Vagina (tissue), 2 donors: Measurements from ENCODE around the gene ST6GAL1. TPM values are rescaled to one million over a fixed set of nuclear protein-coding genes. Genes with fewer than 3 reads are reported as not detected.

Source experiments
- DNase-seq, 2 donors: peaks; one replicate each; pipeline ENCODE4 v3.0.0-alpha.2; 2017; ENCODE audit errors: extremely low spot score in 2 of 2
- H3K27ac ChIP-seq: fragments of 200-600 bp; sonication (generic); one replicate; pipeline ENCODE4 v1.5.1; 2019
- H3K27me3 ChIP-seq: fragments of 200-600 bp; sonication (generic); one replicate; pipeline ENCODE4 v1.5.1; 2019
- H3K36me3 ChIP-seq, 2 donors: fragments of 200-600 bp; sonication (generic); one replicate each; pipeline ENCODE4 v1.5.1; 2017 to 2019
- H3K4me1 ChIP-seq: fragments of 200-600 bp; sonication (generic); one replicate; pipeline ENCODE4 v1.5.1; 2019
- H3K4me3 ChIP-seq, 2 donors: fragments of 200-600 bp; sonication (generic); 1 replicate in 1 of 2; 2 replicates in 1 of 2; pipeline ENCODE4 v1.5.1; 2016 to 2019
- H3K9me3 ChIP-seq: fragments of 200-600 bp; sonication (generic); one replicate; pipeline ENCODE4 v1.5.1; 2019
- POLR2A ChIP-seq, 2 donors: fragments of 450-650 bp; IDR thresholded peaks; one replicate each; pipeline ENCODE4 v1.6.1; 2017; ENCODE audit warnings: antibody characterized with exemption in 2 of 2, mild to moderate bottlenecking in 2 of 2, moderate library complexity in 2 of 2
- POLR2AphosphoS5 ChIP-seq, 2 donors: sonication (generic); formaldehyde crosslinking; IDR thresholded peaks; one replicate each; pipeline ENCODE4 v1.9.0; 2017; ENCODE audit warnings: antibody characterized with exemption in 2 of 2, mild to moderate bottlenecking in 2 of 2, low read depth in 1 of 2; ENCODE audit not compliant: insufficient read depth in 1 of 2
- intact Hi-C: fragments of 100-400 bp; cut with DNase I; formaldehyde crosslinking; loops from one replicate; pipeline ENCODE4 v1.15.1; 2023
- total RNA-seq: library from RNA; depleted of rRNA; stranded (reverse); fragments of >200 nt; gene quantifications from one replicate; pipeline ENCODE4 v1.2.3, GENCODE V29; 2016
- TF ChIP-seq, protein P1 (sequence below), 3 experiments: fragments of 450-650 bp in 2 of 3; fragments of 200-600 bp in 1 of 3; sonication (generic) in 1 of 3; IDR thresholded peaks; one replicate each; pipeline ENCODE4 v1.5.1; 2017 to 2019; ENCODE audit warnings: antibody characterized with exemption in 3 of 3, mild to moderate bottlenecking in 2 of 3, moderate library complexity in 2 of 3

ST6GAL1 gene
- total RNA-seq, 1 donor from 2014 or later = 37.8 TPM

DNA sequence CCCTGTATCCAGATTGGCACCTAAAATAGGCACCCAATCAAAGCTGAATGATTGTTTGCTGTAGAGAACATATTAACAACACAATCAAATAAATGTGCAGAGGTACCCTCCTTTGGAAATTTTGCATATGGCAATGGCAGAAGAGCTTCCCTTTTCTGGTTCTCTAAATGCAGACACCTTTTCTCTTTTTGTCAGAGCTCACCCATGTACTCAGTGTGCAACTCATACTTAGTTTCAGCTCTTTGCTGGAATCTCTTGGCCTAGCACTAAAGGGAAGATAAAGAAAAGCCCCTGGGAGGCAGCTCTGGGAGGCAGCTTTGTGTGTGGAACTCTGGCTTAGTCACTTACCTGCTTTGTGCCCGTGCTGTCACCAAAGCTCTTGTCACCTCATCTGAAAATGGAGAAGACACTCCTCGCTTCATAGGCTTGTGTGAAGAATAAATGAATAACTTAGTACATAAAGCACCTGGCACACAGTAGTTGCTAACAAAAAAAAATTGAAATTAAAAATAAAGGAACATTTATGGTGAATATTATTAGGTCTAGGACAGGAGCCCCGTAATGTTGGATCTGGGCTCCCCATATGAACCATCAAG is 28.8 kb downstream of the ST6GAL1 start:
- Histone ChIP-seq H3K36me3 (no peaks in the 10 kb centered on the region), H3K27me3 (no peaks in the 10 kb centered on the region), H3K4me1 (peaks cover 9% of the 10 kb centered on the region), H3K9me3 (no peaks in the 10 kb centered on the region), H3K4me3 (no peak overlapping the region), H3K27ac (no peak overlapping the region)
- intact Hi-C loops = no loop called here
- no peak for DNase-seq
- TF ChIP-seq, protein P1, sequence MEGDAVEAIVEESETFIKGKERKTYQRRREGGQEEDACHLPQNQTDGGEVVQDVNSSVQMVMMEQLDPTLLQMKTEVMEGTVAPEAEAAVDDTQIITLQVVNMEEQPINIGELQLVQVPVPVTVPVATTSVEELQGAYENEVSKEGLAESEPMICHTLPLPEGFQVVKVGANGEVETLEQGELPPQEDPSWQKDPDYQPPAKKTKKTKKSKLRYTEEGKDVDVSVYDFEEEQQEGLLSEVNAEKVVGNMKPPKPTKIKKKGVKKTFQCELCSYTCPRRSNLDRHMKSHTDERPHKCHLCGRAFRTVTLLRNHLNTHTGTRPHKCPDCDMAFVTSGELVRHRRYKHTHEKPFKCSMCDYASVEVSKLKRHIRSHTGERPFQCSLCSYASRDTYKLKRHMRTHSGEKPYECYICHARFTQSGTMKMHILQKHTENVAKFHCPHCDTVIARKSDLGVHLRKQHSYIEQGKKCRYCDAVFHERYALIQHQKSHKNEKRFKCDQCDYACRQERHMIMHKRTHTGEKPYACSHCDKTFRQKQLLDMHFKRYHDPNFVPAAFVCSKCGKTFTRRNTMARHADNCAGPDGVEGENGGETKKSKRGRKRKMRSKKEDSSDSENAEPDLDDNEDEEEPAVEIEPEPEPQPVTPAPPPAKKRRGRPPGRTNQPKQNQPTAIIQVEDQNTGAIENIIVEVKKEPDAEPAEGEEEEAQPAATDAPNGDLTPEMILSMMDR (IDR thresholded peaks at IDR 0.05) = no peak
- no peak for TF ChIP-seq POLR2A (IDR thresholded peaks at IDR 0.05)
- TF ChIP-seq POLR2AphosphoS5 (IDR thresholded peaks at IDR 0.05; ENCODE audit: insufficient read depth in 1 of 2, low read depth in 1 of 2) = no peak

DNA sequence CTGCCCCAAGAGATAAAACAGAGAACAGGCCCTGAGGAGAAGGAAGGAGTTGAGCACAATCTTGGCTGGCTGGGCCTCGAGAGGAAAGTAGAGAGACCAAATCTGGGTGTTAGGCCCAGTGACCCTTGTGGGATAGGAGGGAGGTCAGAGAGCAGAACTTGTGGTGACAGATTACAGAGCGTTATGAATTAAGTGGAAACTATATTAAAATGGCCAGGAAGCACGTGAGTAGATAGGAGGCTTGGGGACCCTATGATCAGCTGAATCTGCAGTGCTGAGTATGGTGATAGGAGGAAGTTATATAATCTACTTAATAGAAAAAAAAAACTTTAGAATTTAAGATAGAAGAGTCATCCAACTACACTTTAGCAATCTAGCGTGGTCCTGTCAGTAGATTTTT is 30.0 kb downstream of the ST6GAL1 start:
- intact Hi-C loops = no loop called here
- DNase-seq = no peak
- H3K36me3 ChIP-seq = no peaks in the 10 kb centered on the region
- no peak overlapping the region for H3K27ac ChIP-seq
- H3K9me3 ChIP-seq = no peaks in the 10 kb centered on the region
- TF ChIP-seq POLR2A (IDR thresholded peaks at IDR 0.05) = no peak
- TF ChIP-seq, protein P1 (IDR thresholded peaks at IDR 0.05) = no peak
- TF ChIP-seq POLR2AphosphoS5 (IDR thresholded peaks at IDR 0.05; ENCODE audit: insufficient read depth in 1 of 2, low read depth in 1 of 2) = no peak
- H3K4me1 ChIP-seq = peaks cover 9% of the 10 kb centered on the region
- H3K4me3 ChIP-seq = no peak overlapping the region
- no peaks in the 10 kb centered on the region for H3K27me3 ChIP-seq

DNA sequence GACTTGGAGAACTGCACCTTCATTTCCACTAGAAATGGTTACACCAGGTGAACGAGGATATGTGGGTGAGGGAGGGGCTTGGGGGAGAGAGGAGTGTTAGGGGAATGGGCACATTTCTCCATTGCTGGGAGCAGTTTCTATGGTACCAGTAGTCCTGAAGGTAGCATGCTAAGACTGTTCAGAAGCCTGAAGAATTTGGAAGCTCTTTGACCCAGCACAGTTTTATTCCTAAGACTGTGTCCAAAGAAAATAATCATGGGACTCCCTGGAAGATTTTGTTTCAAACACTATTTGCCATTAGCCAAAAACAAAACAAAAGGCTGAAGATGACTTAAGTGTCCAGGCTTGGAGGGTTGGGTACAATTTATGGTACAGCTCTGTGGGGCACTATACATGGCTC is 32.1 kb downstream of the ST6GAL1 start:
- no peak for TF ChIP-seq POLR2A (IDR thresholded peaks at IDR 0.05)
- TF ChIP-seq POLR2AphosphoS5 (IDR thresholded peaks at IDR 0.05; ENCODE audit: insufficient read depth in 1 of 2, low read depth in 1 of 2) = no peak
- TF ChIP-seq, protein P1 (IDR thresholded peaks at IDR 0.05) = no peak
- no peak for DNase-seq
- Histone ChIP-seq H3K4me3 (no peak overlapping the region), H3K9me3 (no peaks in the 10 kb centered on the region), H3K27me3 (no peaks in the 10 kb centered on the region), H3K27ac (no peak overlapping the region), H3K4me1 (peaks cover 4% of the 10 kb centered on the region), H3K36me3 (no peaks in the 10 kb centered on the region)
- intact Hi-C loops = no loop called here

DNA sequence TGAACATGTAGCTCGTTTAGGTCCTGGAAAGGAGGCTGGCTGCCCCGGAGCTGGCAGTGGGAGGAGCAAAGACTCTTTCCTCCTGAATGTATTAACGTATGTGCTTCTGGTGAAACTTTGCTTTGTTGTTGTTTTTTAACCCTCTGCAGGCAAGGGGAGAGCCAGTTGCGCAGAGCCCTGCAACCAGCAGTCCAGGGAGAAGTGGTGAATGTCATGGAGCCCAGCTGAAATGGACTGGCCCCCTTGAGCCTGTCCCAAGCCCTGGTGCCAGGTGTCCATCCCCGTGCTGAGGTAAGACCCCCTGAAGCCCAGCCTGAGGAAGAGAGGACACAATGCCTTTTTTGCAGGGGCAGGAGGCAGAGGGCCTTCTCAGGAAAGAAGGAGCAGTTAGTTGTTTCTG is 33.3 kb downstream of the ST6GAL1 start:
- intact Hi-C loops = no loop called here
- Histone ChIP-seq H3K27ac (no peak overlapping the region), H3K9me3 (no peaks in the 10 kb centered on the region), H3K27me3 (no peaks in the 10 kb centered on the region), H3K4me1 (peaks cover 4% of the 10 kb centered on the region), H3K36me3 (no peaks in the 10 kb centered on the region), H3K4me3 (no peak overlapping the region)
- no peak for DNase-seq
- TF ChIP-seq POLR2AphosphoS5 (IDR thresholded peaks at IDR 0.05; ENCODE audit: insufficient read depth in 1 of 2, low read depth in 1 of 2) = no peak
- no peak for TF ChIP-seq POLR2A (IDR thresholded peaks at IDR 0.05)
- TF ChIP-seq, protein P1 (IDR thresholded peaks at IDR 0.05) = no peak

DNA sequence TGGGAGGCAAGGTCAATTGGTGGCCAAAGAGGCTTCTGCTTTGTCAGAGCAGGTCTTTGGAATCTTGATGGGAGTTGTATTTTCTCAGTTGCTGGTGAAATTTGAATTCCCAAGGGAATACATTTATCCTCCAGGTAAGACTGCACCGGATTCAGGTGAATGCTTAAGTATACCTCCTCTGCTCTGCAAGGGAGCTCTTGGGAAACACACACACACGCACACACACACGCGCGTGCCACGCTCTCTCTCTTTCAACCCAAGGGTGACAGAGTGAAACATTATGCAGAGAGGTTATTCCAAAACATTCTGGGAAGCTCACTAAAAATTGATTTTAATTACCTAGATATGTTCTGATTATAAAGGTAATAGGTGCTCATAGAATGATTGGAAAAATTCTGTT is 33.7 kb downstream of the ST6GAL1 start:
- no peaks in the 10 kb centered on the region for H3K36me3 ChIP-seq
- H3K4me1 ChIP-seq = peaks cover 4% of the 10 kb centered on the region
- intact Hi-C loops = no loop called here
- no peak for DNase-seq
- no peaks in the 10 kb centered on the region for H3K9me3 ChIP-seq
- H3K27me3 ChIP-seq = no peaks in the 10 kb centered on the region
- TF ChIP-seq POLR2A (IDR thresholded peaks at IDR 0.05) = no peak
- TF ChIP-seq POLR2AphosphoS5 (IDR thresholded peaks at IDR 0.05; ENCODE audit: insufficient read depth in 1 of 2, low read depth in 1 of 2) = no peak
- TF ChIP-seq, protein P1 (IDR thresholded peaks at IDR 0.05) = no peak
- no peak overlapping the region for H3K4me3 ChIP-seq
- H3K27ac ChIP-seq = no peak overlapping the region
